NCI-H748 (cell line): Measurements from ENCODE around the gene CHRDL1.
"Not testable (repeated sequence)": the region's sequence is repeated elsewhere in the genome, so short reads cannot be mapped to it uniquely, and the experiment has no call there.

Source experiments
- DNase-seq: peaks from one replicate; lab custom pipeline; 2025; ENCODE audit not compliant: unreplicated experiment; lab: John Stamatoyannopoulos, UW

CHRDL1 gene, protein sequence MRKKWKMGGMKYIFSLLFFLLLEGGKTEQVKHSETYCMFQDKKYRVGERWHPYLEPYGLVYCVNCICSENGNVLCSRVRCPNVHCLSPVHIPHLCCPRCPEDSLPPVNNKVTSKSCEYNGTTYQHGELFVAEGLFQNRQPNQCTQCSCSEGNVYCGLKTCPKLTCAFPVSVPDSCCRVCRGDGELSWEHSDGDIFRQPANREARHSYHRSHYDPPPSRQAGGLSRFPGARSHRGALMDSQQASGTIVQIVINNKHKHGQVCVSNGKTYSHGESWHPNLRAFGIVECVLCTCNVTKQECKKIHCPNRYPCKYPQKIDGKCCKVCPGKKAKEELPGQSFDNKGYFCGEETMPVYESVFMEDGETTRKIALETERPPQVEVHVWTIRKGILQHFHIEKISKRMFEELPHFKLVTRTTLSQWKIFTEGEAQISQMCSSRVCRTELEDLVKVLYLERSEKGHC

DNA sequence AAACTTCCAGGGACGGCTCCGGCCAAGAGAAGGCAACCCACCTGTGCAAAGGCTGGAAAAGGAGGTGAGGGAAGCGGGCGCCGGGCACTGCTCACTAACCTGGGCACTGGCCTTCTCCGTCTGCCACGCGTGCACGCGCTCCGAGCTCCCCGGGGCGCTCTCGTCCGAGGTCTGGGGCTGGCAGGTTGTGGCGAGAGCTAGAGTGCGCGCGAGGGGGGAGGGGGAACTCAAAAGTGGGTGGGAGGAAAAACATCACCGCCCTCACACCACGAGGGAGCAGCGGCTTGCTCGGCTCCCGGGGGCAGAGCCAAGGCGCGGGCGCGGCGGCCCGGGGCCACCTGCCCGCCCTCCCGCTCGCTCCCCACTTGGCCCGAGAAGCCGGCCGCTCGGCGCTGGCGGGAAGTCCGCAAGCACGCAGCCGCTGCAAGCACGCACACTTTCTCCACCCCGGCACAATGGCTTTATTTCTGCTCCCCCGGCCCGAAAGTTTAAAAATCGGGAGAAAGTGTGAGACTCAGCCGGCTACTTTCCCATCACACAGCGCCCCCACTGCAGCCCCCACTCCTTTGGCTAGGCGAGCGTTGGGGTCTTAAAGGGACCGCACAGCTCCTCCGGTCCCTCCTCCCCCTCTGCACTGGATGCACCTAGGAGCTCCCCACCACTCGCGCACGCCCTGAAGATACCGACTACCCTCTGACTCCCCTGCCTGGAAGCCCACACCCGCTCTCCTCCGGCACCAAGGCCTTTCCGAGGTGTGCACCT is at the start of gene CHRDL1:
Gene CHRDL1, minus strand, starts transcription at position 173 of the 762 bp plus-strand sequence. CDS start 3,636 bp downstream, outside the sequence.
- peak; percentile 71 for DNase-seq

DNA sequence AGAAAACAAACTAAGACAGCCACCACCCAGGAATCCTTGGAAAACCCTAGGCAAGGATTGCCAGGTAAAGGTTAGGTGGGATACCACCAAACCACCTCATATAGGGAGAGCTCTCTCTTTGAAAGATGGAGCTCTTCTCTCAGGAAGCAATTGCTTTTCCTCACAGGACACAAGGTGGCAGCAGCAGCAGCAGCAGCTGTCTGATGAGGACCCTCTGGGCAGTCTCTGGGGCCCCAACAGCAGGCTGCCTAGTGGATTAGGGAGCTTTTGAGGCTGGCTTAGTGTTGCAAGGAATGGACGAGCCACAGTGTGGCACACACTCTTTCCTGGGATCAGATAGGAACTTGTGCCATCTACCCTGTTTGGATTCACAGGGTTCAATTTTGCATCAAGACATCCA is 41.4 kb upstream of the CHRDL1 start:
- peak; percentile 32 for DNase-seq

DNA sequence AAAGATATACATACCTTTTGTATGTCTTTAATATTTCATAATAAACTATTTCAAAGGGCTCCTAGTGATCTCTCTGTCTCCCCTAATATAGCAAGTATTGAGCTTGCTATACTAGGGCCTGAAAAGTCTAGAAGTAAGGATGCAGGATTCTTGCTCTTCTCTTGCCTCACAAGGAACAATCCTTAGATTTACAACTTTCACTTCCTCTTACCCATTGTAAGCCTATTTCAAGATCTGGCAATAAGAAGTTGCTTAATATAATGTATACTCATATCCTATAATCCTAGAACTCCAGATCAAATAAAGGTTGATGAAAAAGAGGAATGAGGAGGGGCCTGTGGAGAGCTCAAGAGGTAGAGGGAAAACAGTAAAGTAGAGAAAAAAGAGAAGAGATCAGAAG is 40.8 kb upstream of the CHRDL1 start:
- DNase-seq: no peak

DNA sequence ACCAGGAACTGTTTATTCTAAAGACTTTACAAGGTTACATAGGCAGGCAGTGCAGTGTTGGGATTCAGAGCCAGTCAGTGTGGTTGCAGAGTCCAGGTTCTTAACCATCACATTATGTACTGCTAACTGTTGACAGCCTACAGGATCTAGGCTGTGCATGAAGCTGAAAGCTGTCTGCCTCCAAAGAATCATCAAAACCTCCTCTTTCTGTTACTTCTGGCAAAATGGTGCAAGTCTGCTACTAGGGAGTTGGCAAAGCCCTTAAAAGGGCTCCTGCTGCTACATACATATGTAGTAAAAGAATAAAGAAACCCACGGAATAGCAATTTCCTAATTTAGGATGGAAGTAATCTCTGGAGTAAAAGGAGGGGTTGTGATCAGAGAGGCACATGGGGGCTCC is 40.4 kb upstream of the CHRDL1 start:
- no peak for DNase-seq

DNA sequence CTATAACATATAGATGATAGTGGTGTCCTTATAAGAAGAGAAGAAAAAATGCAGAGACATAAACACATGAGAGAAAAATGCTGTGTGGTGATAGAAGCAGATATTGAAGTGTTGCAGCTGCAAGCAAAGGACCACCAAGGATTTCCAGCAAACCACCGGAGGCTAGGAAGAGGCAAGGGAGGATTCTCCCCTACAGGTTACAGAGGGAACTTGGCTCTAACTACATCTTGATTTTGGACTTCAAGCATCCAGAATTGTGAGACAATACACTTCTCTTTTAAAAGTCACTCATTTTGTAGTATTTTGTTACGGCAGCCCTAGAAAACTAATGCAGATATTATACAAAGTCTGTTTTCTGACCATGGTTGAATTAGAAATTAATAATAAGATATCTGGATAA is 30.4 kb upstream of the CHRDL1 start:
- DNase-seq: no peak

DNA sequence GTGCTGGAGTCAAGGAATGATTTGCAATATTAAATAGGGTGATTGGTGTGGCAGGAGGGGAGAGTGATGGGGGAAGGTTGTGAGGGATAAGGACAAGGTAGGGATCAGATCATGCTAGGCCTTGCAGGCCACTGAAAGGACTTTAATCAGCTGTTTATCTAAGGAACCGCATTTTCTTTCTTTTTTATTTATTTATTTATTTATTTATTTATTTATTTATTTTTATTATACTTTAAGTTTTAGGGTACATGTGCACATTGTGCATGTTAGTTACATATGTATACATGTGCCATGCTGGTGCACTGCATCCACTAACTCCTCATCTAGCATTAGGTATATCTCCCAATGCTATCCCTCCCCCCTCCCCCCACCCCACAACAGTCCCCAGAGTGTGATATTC is 20.9 kb upstream of the CHRDL1 start:
- DNase-seq: not testable (repeated sequence)

DNA sequence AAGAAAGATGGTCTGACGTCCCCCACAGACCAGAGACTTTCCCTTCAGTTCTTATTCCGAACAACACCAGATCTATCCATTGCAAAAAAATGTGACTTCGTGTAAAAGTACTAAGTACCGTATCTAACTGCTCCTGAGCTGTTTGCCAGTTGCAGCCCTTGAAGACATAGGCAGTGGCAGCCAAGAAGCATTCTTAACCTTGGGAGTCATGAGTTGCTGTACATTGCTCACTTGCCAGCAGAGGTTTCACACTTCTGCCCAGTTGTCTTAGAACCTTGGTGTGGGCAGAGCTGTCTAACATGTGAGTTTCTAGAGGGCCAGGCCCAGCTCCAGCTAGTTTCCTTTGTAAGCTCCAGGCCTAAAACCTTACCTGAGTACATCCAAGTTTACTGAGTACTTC is 10.5 kb upstream of the CHRDL1 start:
- no peak for DNase-seq

DNA sequence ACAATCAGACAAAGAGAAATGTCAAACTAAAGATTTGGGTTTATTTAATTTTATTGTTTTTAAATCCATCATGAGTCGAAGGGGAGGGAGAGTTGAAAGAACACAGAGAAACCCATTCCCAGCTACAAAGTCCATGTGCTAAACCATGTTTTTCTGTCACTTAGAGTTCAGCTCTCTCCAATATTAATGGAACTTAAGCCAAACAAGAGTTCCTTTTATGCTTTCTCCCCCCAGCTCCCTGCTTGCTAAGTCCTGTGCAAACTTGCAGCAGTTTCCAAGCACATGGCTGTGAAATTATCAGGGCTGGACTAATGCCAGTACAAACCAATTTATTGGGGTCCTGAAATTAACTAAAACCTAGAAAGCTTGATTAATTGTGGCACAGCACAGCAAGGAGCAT is 9.7 kb upstream of the CHRDL1 start:
- no peak for DNase-seq

DNA sequence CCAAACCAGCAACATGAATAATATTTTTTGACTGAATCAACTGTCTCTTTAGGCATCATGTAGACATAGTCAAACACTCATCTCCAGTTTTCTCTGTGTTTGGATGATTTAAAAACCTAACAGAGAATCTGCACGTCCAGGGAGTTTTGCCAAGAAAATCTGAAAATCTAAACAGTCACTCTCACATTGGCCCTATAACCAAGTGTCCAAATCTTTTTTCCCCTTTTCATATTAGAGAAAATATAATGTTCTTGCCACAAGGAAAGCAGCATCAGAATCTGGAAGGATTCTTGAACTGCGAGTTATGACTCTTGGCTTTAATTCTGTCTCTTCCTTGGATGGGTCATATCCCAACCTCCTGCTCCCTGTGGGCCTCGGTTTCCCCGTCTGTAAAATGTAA is 8.8 kb upstream of the CHRDL1 start:
- DNase-seq: no peak

DNA sequence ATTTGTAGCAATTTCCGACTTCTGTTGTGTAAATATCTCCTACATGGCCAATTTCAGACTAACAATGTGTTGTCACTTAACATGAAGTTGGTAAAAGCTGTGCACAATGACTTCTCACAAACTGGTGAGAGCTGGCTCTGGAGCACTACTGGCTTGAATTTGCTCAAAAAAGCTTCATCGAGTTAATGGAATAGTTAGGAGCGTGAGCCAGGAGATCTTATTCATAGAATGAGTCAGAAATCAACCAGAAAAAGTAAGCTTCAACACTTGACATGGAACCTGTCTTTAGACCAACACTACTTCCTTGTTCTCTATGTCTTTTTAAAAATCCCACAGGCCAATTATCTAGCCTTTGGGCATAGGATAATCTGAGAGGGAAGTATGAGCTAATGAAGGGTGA is 7.9 kb upstream of the CHRDL1 start:
- DNase-seq: no peak

DNA sequence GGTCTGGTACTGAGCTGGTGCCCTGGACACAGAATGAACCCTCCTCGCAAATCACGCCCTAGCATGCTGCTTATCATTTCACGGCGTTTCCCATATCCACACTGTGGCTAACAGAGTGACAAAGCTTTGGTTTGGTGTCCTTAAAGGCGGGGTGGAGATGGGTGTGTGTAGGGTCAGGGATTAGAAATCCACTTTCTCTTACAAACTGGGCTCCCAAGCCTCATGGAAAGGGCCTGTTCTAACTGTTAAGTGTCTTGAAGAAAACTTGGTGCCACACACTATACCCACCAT is 735 bp upstream of the CHRDL1 start:
- DNase-seq: no peak

DNA sequence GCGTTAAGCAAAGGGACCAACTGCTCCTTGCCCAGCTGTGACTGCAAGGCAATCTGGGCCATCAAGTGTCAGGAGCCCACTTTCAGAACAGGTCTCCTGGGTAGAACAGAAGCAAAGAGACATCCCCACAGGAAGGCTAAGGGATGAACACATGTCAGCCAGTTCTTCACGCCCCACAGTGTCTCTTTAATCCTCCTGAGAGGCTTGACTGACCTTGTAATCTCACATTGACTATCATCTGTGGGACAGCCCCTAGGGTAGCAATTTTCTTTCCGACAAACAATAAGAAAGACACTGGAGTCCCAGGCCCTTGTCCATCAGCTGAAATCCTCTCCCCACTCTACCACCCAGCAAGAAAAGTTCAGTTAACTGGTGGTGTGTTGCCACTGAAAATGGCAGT is 1.0 kb downstream of the CHRDL1 start:
- no peak for DNase-seq

DNA sequence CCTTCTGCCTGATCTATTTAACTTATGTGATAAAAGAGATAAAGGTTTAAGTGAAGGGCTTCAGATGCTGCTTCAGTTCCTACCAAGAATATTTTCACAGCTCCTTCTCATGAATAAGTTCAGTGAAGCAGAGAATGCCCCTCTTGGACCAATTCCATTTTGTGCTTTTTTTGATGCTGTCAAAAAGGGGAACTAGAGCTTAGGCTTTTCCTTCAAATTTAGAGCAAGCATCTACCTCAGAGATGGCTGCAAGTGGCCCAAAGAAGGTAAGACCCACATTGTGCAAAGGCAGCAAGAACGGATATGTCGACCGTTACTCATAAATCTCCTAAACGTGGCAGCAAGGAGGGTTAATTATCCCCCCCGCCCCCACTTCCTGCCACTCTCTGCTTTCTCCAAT is 4.5 kb downstream of the CHRDL1 start:
- peak; percentile 35 for DNase-seq

DNA sequence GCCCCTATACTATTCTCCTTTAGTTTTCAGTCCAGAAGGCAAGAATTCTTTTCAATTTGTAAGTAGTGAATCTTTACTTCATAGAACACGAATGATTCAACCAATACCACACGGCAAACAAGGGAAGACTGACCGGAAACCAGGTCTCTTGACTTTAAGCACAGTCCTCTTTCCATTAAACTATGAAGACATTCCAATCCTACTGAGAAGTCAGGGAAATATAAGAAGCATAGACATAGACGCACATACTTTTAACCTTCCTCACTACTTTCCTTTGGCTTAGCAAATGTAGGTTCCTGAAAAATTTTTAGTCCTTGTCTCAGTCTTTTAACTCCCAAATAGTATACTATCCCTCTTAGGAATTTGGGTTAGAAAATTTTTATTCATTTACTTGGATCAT is 9.1 kb downstream of the CHRDL1 start:
- no peak for DNase-seq

DNA sequence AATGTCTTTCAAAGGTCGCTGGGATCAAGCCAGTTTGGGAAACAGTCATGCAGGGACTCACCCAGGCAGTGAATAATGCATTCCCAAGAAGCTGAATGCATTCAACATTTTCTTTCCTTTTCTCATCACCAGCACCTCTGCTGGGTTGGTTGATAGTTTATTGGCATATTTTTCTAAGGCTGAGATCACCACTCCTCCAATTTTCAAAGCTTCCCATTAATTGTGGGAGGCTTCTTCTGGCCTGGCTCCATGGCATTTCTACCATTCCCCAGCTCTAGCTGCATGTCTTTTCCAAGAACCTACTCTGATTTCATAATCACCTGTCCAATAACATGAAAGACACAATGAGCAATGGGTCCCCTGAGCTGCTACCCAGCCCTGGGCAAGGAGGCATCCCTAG is 35.8 kb downstream of the CHRDL1 start:
- DNase-seq: no peak

DNA sequence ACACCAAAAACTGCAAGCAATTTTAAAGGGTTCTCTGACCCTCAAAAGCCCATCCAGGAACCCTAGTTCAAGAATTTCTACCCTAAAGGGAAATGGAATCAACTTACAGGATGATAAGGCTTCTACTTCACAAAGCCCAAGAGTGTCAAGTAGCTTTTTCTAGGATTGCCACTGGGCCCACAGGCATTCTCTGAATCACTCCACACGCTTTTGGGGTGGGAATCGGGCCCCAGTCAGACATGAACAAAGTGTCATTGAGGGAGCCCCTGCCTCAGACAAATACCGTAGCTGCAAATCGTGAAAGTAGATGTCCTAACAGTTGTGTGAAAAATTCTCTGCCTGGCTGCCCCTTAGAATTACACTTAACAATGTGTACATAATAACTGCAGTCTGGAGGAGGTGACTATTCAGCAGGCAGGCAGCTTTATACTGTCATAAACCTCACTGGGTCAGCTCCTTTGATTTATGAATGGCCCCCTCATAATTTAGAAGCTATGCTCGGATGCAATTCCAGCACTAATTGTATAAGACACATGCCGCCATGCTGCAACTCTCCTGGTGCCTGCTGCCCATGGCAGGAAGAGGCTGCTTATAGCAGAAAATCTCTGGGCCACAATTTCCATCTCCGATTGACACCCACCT is 36.7 kb downstream of the CHRDL1 start:
- DNase-seq: no peak

DNA sequence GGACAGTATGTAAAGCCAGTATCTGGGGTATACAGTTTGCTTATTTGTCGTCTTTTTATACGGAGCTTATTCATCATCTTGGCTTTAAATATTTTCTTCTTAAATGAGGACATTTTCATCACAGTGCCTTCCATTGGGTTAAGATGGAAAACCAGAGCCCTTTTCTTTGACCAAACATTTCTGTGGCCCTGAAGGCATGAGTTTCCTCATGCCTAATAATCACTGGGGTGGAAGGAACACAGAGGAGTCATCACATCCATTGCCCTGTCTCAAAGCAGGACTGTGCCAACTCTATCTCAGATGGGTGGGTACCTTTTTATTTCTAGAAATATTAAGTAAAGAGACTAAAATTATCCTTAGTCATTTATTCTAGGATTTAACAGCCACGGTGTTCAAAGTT is 40.0 kb downstream of the CHRDL1 start:
- no peak for DNase-seq

DNA sequence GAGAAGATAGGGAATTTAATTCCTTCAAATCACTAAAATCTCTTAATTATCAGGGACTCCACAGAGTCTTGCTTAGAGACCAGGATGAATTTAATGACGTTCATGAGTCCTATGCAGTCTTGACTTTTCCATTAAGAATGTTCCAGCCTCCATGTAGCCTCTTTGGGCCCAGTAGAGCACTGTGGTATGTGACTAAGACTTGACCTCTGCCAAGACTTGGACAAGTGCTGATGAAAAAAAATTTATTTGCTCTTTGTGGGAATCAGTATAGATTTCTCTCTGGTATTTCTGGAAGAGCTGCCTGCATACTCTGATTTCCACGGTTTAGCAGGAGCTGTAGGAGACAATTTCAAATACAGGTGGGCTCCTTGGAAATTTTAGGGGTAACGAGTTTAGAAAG is 40.6 kb downstream of the CHRDL1 start:
- DNase-seq: no peak

DNA sequence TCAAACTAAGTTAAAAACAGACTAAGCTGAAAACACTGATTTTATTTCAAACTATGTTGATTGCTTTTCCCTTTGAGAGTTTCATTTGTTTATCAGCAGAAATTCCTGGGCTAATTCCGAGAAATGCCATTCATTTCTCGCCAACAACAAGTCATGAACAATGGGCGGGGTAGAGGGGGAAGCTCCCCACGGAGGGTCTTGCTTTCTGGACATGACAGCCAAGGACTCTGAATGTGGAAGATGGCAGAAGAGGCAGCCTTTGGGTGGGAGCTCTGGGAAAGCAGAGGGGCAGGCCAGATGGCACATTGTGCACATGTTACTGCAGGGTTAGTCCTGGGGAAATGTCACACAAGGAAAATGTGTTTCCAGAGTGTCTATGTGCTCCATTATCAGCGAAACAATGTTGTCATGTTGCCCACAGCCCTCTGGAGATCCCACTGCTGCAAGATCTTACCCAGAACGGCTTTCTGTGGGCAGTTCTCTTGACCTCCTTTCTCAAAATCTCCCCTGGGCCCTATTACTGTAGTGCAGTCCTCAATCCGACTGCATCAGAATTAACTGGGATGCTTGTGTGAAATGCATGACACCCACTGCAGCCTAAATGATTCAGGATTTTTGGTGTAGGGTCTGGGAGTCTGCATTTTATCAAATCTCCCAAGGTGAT is 45.0 kb downstream of the CHRDL1 start:
- no peak for DNase-seq

DNA sequence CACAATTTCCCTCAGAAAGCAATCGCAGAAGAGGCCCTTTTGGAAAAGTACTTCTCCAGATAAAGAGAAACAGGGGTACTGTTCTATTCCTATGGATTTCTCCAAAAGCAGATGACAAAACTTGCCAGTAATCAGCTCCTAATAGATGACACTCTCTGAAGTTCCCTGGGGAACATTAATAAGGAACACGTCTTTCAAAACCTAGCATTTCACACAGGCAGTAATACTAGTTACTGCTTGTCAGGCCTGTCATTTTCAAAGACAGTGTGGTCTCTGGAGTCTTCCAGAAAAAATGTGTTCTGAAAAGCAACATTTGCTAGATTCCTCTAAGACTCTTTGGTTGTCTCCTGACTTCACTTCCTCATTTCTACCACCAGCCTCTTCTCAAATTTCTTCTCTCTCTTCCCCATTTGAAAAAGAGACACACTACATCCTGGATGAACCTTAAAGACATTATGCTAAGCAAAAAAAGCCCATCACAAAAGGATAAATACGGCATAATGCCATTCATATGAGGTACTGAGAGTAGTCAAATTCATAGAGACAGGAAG is 47.3 kb downstream of the CHRDL1 start:
- DNase-seq: no peak

DNA sequence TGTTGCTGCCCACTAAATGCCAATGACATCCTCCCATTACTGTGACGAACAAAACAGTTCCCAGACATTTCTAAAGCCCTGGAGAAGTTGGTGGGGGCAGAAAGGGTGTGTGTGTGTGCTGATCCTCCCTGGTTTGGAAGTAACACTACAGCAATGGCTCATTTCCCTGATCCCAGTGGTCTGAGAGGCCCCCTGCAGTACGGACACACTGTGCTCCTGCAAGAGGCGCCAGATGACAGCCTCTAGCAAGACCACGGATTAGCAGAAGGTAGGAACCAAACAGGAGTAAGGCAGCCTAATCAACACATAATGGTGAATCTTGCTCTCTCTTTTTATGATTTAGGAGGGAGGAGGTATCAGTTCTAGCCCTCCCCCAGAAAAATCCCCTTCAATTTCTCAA is 49.6 kb downstream of the CHRDL1 start:
- DNase-seq: no peak
